ENCODE results near the gene CDH4.

DNA sequence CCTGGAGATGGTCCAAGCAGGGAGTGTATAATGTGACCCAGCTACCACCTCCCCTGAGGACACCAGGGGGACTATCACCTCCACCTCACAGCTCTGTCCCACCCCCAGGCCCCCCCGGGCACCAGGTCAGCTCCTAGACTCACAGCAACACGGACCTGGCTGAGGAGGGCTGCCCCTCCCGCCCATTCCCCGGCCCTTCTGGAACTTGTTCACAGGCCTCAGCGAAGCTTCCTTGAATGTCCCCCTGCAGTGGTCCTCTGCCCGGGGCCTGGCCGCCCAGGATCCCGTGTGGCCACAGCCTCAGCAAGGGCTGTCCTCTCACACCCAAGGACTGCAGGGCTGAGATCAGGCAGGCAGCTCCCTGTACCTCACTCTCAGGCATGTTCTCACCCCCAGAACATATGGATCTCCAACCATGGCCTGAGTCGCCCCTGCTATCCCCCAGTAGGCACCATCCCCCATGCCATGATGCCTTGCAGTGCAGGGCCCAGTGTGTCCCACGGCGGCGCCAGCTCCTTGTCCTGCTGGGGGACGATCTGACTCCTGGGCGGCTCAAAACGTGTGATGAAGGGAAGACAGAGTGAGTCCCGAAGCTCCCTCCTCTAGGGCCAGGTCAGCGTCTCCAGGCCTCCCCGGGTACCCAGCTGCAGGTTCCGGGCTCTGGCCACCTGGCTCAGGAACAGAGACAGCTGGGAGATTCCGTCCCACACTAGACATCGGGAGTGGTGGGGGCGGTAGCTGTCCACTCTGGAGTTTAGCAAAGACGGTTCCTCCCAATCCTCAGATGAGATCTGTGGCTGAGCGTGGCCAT lies 655.2 kb downstream of the CDH4 start:
- TF ChIP-seq EZH2 (IDR thresholded peaks at IDR 0.05; ENCODE audit: borderline replicate concordance, low read depth, low read length, severe bottlenecking) (no peak), POLR2A (IDR thresholded peaks at IDR 0.05; ENCODE audit: low read depth, low read length) (no peak), POLR2AphosphoS5 (IDR thresholded peaks at IDR 0.05; ENCODE audit: insufficient read depth, low read depth, low read length) (no peak), MAX (IDR thresholded peaks at IDR 0.05; ENCODE audit: insufficient read depth, insufficient read length) (no peak), FOS (IDR thresholded peaks at IDR 0.05; ENCODE audit: borderline replicate concordance, insufficient read depth, low read length) (no peak), MYC (IDR thresholded peaks at IDR 0.05; ENCODE audit: low read depth, low read length) (no peak), GATA2 (IDR thresholded peaks at IDR 0.05; ENCODE audit: insufficient read depth, insufficient read length, low read depth, low read length) (no peak)
- TF ChIP-seq, protein P1, sequence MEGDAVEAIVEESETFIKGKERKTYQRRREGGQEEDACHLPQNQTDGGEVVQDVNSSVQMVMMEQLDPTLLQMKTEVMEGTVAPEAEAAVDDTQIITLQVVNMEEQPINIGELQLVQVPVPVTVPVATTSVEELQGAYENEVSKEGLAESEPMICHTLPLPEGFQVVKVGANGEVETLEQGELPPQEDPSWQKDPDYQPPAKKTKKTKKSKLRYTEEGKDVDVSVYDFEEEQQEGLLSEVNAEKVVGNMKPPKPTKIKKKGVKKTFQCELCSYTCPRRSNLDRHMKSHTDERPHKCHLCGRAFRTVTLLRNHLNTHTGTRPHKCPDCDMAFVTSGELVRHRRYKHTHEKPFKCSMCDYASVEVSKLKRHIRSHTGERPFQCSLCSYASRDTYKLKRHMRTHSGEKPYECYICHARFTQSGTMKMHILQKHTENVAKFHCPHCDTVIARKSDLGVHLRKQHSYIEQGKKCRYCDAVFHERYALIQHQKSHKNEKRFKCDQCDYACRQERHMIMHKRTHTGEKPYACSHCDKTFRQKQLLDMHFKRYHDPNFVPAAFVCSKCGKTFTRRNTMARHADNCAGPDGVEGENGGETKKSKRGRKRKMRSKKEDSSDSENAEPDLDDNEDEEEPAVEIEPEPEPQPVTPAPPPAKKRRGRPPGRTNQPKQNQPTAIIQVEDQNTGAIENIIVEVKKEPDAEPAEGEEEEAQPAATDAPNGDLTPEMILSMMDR (IDR thresholded peaks at IDR 0.05; ENCODE audit: extremely low read depth in 1 of 2, insufficient read depth in 1 of 2, low read depth in 1 of 2, low read length in 2 of 2) = no peak

Measured in endothelial cell of umbilical vein (primary cell).